Measurements from ENCODE around the gene KCNK2.

The KCNK2 gene

DNA sequence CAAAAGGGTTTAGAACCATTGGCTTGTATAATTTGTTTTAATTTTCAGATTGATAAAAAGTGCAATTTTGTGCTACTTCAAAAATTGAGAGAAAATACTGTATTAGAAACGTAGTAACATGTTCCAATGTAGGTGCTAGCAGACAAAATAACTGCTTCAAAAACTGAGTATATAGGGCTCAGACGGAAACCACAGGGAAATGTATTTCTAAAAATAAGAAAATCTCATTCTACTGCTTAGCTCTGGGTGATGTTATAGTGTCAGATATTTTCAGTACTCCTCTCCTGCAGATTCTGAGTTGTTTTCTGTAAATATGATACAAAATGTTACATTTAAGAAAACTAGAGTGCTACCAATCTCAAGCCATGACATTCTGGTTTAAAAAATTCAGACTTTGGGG, 55.4 kb downstream of the KCNK2 start:
- Histone ChIP-seq H3K27me3 (ENCODE audit: insufficient read depth, low read depth) (no peaks in the 10 kb centered on the region), H2AFZ (ENCODE audit: low read depth) (no peak overlapping the region), H3K4me3 (IDR thresholded peaks at IDR 0.05; ENCODE audit: insufficient read depth, low read depth, low read length) (no peak overlapping the region), H3K4me1 (ENCODE audit: low read depth, poor library complexity, severe bottlenecking) (no peaks in the 10 kb centered on the region), H3K79me2 (ENCODE audit: insufficient read depth, low read depth) (no peaks in the 10 kb centered on the region), H3K9ac (no peak overlapping the region), H3K27ac (no peak overlapping the region), H3K4me2 (no peak overlapping the region), H3K36me3 (ENCODE audit: insufficient read depth) (no peaks in the 10 kb centered on the region), H4K20me1 (ENCODE audit: insufficient read depth) (no peaks in the 10 kb centered on the region)
- TF ChIP-seq, protein P1, sequence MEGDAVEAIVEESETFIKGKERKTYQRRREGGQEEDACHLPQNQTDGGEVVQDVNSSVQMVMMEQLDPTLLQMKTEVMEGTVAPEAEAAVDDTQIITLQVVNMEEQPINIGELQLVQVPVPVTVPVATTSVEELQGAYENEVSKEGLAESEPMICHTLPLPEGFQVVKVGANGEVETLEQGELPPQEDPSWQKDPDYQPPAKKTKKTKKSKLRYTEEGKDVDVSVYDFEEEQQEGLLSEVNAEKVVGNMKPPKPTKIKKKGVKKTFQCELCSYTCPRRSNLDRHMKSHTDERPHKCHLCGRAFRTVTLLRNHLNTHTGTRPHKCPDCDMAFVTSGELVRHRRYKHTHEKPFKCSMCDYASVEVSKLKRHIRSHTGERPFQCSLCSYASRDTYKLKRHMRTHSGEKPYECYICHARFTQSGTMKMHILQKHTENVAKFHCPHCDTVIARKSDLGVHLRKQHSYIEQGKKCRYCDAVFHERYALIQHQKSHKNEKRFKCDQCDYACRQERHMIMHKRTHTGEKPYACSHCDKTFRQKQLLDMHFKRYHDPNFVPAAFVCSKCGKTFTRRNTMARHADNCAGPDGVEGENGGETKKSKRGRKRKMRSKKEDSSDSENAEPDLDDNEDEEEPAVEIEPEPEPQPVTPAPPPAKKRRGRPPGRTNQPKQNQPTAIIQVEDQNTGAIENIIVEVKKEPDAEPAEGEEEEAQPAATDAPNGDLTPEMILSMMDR (conservative IDR thresholded peaks at IDR 0.05; ENCODE audit: low read depth, low read length), result no peak

DNA sequence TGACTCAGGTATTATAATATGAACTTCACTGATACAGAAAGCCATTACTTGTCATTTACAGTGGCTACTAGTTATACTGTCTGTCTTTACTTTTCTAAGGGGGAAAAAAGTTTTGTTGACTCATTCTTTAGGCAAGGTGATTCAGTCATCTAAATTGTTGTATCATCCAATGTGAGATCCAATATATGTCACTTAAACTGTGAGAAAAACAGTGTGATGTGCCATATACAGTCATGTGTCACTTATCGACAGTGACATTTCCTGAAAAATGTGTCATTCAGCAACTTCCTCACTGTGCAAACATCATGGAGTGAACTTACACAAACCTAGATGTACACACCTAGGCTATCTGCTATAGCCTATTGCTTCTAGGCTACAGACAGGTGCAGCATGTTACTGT, 57.6 kb downstream of the KCNK2 start:
- Histone ChIP-seq H3K4me2 (no peak overlapping the region), H3K27ac (no peak overlapping the region), H3K4me1 (ENCODE audit: low read depth, poor library complexity, severe bottlenecking) (no peaks in the 10 kb centered on the region), H3K36me3 (ENCODE audit: insufficient read depth) (no peaks in the 10 kb centered on the region), H3K9ac (no peak overlapping the region), H3K4me3 (IDR thresholded peaks at IDR 0.05; ENCODE audit: insufficient read depth, low read depth, low read length) (no peak overlapping the region), H4K20me1 (ENCODE audit: insufficient read depth) (no peaks in the 10 kb centered on the region), H2AFZ (ENCODE audit: low read depth) (no peak overlapping the region), H3K27me3 (ENCODE audit: insufficient read depth, low read depth) (no peaks in the 10 kb centered on the region), H3K79me2 (ENCODE audit: insufficient read depth, low read depth) (no peaks in the 10 kb centered on the region)
- TF ChIP-seq, protein P1 (conservative IDR thresholded peaks at IDR 0.05; ENCODE audit: low read depth, low read length), result no peak

DNA sequence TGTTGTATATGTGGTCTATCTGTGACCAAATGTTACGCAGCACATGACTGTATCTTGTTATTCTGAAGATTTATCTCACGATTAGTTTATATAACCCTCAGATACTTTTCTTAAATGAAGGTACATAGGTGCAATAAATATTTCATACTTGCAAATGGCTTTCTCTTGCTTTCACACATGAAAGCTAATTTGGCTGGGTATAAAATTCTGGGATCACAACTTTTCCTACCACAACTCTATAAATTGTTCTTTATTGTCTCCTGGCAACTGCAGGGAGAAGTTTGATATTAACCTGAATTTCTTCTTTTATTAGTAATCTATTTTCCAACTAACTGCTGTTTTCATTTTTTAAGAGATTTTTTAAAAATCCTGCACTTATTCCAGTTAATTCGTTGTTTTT, 58.9 kb downstream of the KCNK2 start:
- TF ChIP-seq, protein P1 (conservative IDR thresholded peaks at IDR 0.05; ENCODE audit: low read depth, low read length), result no peak
- Histone ChIP-seq H3K27ac (no peak overlapping the region), H3K4me1 (ENCODE audit: low read depth, poor library complexity, severe bottlenecking) (no peaks in the 10 kb centered on the region), H2AFZ (ENCODE audit: low read depth) (no peak overlapping the region), H3K79me2 (ENCODE audit: insufficient read depth, low read depth) (no peaks in the 10 kb centered on the region), H4K20me1 (ENCODE audit: insufficient read depth) (no peaks in the 10 kb centered on the region), H3K9ac (no peak overlapping the region), H3K27me3 (ENCODE audit: insufficient read depth, low read depth) (no peaks in the 10 kb centered on the region), H3K36me3 (ENCODE audit: insufficient read depth) (no peaks in the 10 kb centered on the region), H3K4me3 (IDR thresholded peaks at IDR 0.05; ENCODE audit: insufficient read depth, low read depth, low read length) (no peak overlapping the region), H3K4me2 (no peak overlapping the region)

DNA sequence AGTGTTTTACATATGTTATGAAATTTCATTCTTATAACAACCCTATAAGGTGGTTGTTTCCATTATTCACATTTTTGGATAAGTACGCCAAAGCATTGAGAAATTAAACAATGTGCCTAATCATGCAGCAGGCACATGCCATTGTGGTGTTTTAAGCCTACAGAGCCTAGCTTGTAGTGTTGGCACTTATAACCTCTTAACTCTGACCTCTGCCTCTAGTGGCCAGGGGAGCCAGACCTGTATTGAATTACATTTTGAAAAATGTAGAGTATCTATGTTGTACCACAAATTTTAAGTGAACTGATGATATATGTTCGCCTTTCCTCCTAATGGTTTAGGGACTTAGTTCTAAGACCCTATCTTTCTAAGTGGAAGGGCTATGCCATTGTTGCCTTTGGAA, 61.0 kb downstream of the KCNK2 start:
- Histone ChIP-seq H3K79me2 (ENCODE audit: insufficient read depth, low read depth) (no peaks in the 10 kb centered on the region), H4K20me1 (ENCODE audit: insufficient read depth) (no peaks in the 10 kb centered on the region), H3K27ac (no peak overlapping the region), H2AFZ (ENCODE audit: low read depth) (no peak overlapping the region), H3K4me1 (ENCODE audit: low read depth, poor library complexity, severe bottlenecking) (no peaks in the 10 kb centered on the region), H3K36me3 (ENCODE audit: insufficient read depth) (no peaks in the 10 kb centered on the region), H3K9ac (no peak overlapping the region), H3K27me3 (ENCODE audit: insufficient read depth, low read depth) (no peaks in the 10 kb centered on the region), H3K4me3 (IDR thresholded peaks at IDR 0.05; ENCODE audit: insufficient read depth, low read depth, low read length) (no peak overlapping the region), H3K4me2 (no peak overlapping the region)
- TF ChIP-seq, protein P1 (conservative IDR thresholded peaks at IDR 0.05; ENCODE audit: low read depth, low read length), result no peak
